Measurements from ENCODE around the gene SMPD3.

SMPD3 gene

DNA sequence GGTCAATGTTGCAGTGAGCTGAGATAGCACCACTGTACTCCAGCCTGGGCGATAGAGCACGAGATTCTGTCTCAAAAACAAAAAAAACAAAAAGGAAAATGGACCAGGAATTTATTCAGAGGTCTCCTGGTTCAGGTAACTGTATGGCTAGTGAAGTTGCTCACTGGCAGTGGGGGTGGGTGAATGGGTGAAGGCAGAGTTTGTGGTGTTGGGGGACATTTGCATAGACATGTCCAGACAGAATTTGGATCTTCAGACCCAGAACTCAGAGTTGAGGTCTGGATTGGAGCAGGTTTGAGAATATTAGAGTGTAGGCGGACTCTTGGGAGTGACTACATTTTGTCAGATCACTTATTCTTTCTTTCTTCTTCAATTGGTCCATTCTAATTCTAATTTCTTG, 55.0 kb downstream of the SMPD3 start:
- no peak overlapping the region for H2AFZ ChIP-seq (ENCODE audit: low read length, unreplicated experiment)
- H3K4me3 ChIP-seq (ENCODE audit: low read depth, low read length): no peak overlapping the region
- H3K27me3 ChIP-seq (ENCODE audit: insufficient read depth, low read length): no peaks in the 10 kb centered on the region
- H3K36me3 ChIP-seq (ENCODE audit: insufficient read depth, low read length): no peaks in the 10 kb centered on the region
- no peak overlapping the region for H3K27ac ChIP-seq (ENCODE audit: low read depth, low read length)
- no peaks in the 10 kb centered on the region for H3K79me2 ChIP-seq (ENCODE audit: control insufficient read depth, insufficient read depth, low read length, unreplicated experiment)
- no peaks in the 10 kb centered on the region for H3K4me1 ChIP-seq (ENCODE audit: control insufficient read depth, insufficient read depth, low read length, unreplicated experiment)

DNA sequence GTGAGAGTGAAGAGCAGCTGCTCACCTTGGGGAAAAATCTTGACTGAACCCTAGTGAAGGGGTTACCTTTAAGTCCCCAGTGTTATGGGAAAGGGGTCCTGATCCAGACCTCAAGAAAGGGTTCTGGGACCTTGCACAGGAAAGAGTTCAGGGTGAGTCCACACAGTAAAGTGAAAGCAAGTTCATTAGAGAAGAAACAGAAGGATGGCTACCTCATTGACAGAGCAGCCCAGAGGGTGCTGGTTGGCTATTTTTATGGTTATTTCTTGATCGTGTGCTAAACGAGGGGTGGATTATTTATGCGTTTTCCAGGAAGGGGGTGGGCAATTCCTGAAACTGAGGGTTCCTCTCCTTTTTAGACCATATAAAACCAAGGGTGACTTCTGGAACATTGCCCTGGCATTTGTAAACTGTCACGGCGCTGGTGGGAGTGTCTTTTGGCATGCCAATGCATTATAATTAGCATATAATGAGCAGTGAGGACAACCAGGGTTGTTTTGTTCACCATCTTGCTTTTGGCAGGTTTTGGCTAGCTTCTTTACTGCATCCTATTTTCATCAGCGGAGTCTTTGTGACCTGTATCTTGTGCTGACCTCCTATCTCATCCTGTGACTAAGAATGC, 58.4 kb downstream of the SMPD3 start:
- no peaks in the 10 kb centered on the region for H3K4me1 ChIP-seq (ENCODE audit: control insufficient read depth, insufficient read depth, low read length, unreplicated experiment)
- H3K27ac ChIP-seq (ENCODE audit: low read depth, low read length): no peak overlapping the region
- peaks cover 4% of the 10 kb centered on the region; the same call in 1 of the 2 replicates for H3K27me3 ChIP-seq (ENCODE audit: insufficient read depth, low read length)
- no peak overlapping the region for H3K4me3 ChIP-seq (ENCODE audit: low read depth, low read length)
- H3K79me2 ChIP-seq (ENCODE audit: control insufficient read depth, insufficient read depth, low read length, unreplicated experiment): no peaks in the 10 kb centered on the region
- H3K36me3 ChIP-seq (ENCODE audit: insufficient read depth, low read length): no peaks in the 10 kb centered on the region
- no peak overlapping the region for H2AFZ ChIP-seq (ENCODE audit: low read length, unreplicated experiment)

DNA sequence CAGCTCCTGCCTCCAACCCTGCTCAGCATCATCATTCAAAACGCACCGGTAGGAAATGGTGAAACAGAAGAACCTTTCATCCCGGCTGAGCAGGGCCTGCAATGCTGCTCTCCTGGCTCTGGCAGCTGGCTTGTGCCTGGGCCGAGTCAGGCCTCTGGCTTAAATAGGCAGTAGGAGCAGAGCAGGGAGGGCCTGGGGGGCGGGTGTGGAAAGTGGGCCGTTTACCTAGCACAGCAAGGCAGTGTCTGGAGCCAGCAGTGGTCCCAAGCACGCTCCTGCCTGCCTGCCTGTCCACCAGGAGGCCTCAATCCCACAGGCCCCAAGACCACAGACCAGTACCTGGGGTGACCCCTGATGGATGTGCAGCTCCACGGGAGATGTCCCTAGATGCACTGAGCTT, 59.3 kb downstream of the SMPD3 start:
- Histone ChIP-seq H3K4me3 (ENCODE audit: low read depth, low read length) (no peak overlapping the region), H3K4me1 (ENCODE audit: control insufficient read depth, insufficient read depth, low read length, unreplicated experiment) (no peaks in the 10 kb centered on the region), H3K27me3 (ENCODE audit: insufficient read depth, low read length) (peaks cover 4% of the 10 kb centered on the region; the same call in 1 of the 2 replicates), H3K27ac (ENCODE audit: low read depth, low read length) (no peak overlapping the region), H3K79me2 (ENCODE audit: control insufficient read depth, insufficient read depth, low read length, unreplicated experiment) (no peaks in the 10 kb centered on the region), H3K36me3 (ENCODE audit: insufficient read depth, low read length) (no peaks in the 10 kb centered on the region), H2AFZ (ENCODE audit: low read length, unreplicated experiment) (no peak overlapping the region)

DNA sequence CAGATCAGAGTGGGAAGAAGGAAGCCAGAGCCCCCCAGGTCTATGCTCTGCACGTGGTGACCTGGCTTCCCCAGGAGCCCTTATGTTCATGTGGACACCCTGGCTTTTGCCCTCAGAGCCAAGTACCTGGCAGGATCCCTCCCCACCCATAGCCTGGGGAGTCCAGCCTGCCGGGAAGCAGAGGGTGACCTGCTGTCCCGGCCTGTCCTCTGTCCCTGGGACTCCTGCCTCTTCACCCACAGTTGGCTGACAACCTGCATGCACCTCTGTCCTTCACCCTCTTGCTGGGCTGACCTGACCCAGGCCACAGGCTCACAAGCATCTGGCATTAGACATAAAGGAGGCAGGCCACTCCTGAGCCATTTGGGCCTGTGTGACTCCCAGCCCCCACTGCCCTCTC, 60.2 kb downstream of the SMPD3 start:
- no peak overlapping the region for H3K4me3 ChIP-seq (ENCODE audit: low read depth, low read length)
- peaks cover 4% of the 10 kb centered on the region; the same call in 1 of the 2 replicates for H3K27me3 ChIP-seq (ENCODE audit: insufficient read depth, low read length)
- no peak overlapping the region for H2AFZ ChIP-seq (ENCODE audit: low read length, unreplicated experiment)
- H3K4me1 ChIP-seq (ENCODE audit: control insufficient read depth, insufficient read depth, low read length, unreplicated experiment): no peaks in the 10 kb centered on the region
- no peaks in the 10 kb centered on the region for H3K79me2 ChIP-seq (ENCODE audit: control insufficient read depth, insufficient read depth, low read length, unreplicated experiment)
- no peaks in the 10 kb centered on the region for H3K36me3 ChIP-seq (ENCODE audit: insufficient read depth, low read length)
- no peak overlapping the region for H3K27ac ChIP-seq (ENCODE audit: low read depth, low read length)

- no peak overlapping the region for H3K4me3 ChIP-seq (ENCODE audit: low read depth, low read length)
- no peak overlapping the region for H3K27ac ChIP-seq (ENCODE audit: low read depth, low read length)
- H2AFZ ChIP-seq (ENCODE audit: low read length, unreplicated experiment): no peak overlapping the region
- no peaks in the 10 kb centered on the region for H3K79me2 ChIP-seq (ENCODE audit: control insufficient read depth, insufficient read depth, low read length, unreplicated experiment)
- no peaks in the 10 kb centered on the region for H3K4me1 ChIP-seq (ENCODE audit: control insufficient read depth, insufficient read depth, low read length, unreplicated experiment)
- H3K27me3 ChIP-seq (ENCODE audit: insufficient read depth, low read length): peaks cover 4% of the 10 kb centered on the region; the same call in 1 of the 2 replicates
- H3K36me3 ChIP-seq (ENCODE audit: insufficient read depth, low read length): no peaks in the 10 kb centered on the region
Measured at GRCh38 chr16:68387301-68387700, 61.0 kb downstream of the SMPD3 start.

- Histone ChIP-seq H3K27me3 (ENCODE audit: insufficient read depth, low read length) (peaks cover 4% of the 10 kb centered on the region; the same call in 1 of the 2 replicates), H3K79me2 (ENCODE audit: control insufficient read depth, insufficient read depth, low read length, unreplicated experiment) (no peaks in the 10 kb centered on the region), H3K27ac (ENCODE audit: low read depth, low read length) (no peak overlapping the region), H2AFZ (ENCODE audit: low read length, unreplicated experiment) (no peak overlapping the region), H3K36me3 (ENCODE audit: insufficient read depth, low read length) (no peaks in the 10 kb centered on the region), H3K4me3 (ENCODE audit: low read depth, low read length) (no peak overlapping the region), H3K4me1 (ENCODE audit: control insufficient read depth, insufficient read depth, low read length, unreplicated experiment) (no peaks in the 10 kb centered on the region)
Measured at GRCh38 chr16:68386628-68387027, 61.7 kb downstream of the SMPD3 start.

- Histone ChIP-seq H3K4me3 (ENCODE audit: low read depth, low read length) (no peak overlapping the region), H3K79me2 (ENCODE audit: control insufficient read depth, insufficient read depth, low read length, unreplicated experiment) (no peaks in the 10 kb centered on the region), H2AFZ (ENCODE audit: low read length, unreplicated experiment) (no peak overlapping the region), H3K27me3 (ENCODE audit: insufficient read depth, low read length) (peaks cover 4% of the 10 kb centered on the region; the same call in 1 of the 2 replicates), H3K27ac (ENCODE audit: low read depth, low read length) (no peak overlapping the region), H3K36me3 (ENCODE audit: insufficient read depth, low read length) (no peaks in the 10 kb centered on the region), H3K4me1 (ENCODE audit: control insufficient read depth, insufficient read depth, low read length, unreplicated experiment) (no peaks in the 10 kb centered on the region)
Measured at GRCh38 chr16:68385371-68385770, 62.9 kb downstream of the SMPD3 start.

- Histone ChIP-seq H3K27me3 (ENCODE audit: insufficient read depth, low read length) (peaks cover 4% of the 10 kb centered on the region; the same call in 1 of the 2 replicates), H3K4me1 (ENCODE audit: control insufficient read depth, insufficient read depth, low read length, unreplicated experiment) (no peaks in the 10 kb centered on the region), H3K79me2 (ENCODE audit: control insufficient read depth, insufficient read depth, low read length, unreplicated experiment) (no peaks in the 10 kb centered on the region), H3K27ac (ENCODE audit: low read depth, low read length) (no peak overlapping the region), H2AFZ (ENCODE audit: low read length, unreplicated experiment) (no peak overlapping the region), H3K36me3 (ENCODE audit: insufficient read depth, low read length) (no peaks in the 10 kb centered on the region), H3K4me3 (ENCODE audit: low read depth, low read length) (no peak overlapping the region)
Measured at GRCh38 chr16:68384288-68385161, 63.8 kb downstream of the SMPD3 start.

- H3K79me2 ChIP-seq (ENCODE audit: control insufficient read depth, insufficient read depth, low read length, unreplicated experiment): no peaks in the 10 kb centered on the region
- no peaks in the 10 kb centered on the region for H3K4me1 ChIP-seq (ENCODE audit: control insufficient read depth, insufficient read depth, low read length, unreplicated experiment)
- H2AFZ ChIP-seq (ENCODE audit: low read length, unreplicated experiment): no peak overlapping the region
- H3K4me3 ChIP-seq (ENCODE audit: low read depth, low read length): no peak overlapping the region
- no peak overlapping the region for H3K27ac ChIP-seq (ENCODE audit: low read depth, low read length)
- no peaks in the 10 kb centered on the region for H3K36me3 ChIP-seq (ENCODE audit: insufficient read depth, low read length)
- H3K27me3 ChIP-seq (ENCODE audit: insufficient read depth, low read length): peaks cover 4% of the 10 kb centered on the region; the same call in 1 of the 2 replicates
Measured at GRCh38 chr16:68383858-68384257, 64.5 kb downstream of the SMPD3 start.

DNA sequence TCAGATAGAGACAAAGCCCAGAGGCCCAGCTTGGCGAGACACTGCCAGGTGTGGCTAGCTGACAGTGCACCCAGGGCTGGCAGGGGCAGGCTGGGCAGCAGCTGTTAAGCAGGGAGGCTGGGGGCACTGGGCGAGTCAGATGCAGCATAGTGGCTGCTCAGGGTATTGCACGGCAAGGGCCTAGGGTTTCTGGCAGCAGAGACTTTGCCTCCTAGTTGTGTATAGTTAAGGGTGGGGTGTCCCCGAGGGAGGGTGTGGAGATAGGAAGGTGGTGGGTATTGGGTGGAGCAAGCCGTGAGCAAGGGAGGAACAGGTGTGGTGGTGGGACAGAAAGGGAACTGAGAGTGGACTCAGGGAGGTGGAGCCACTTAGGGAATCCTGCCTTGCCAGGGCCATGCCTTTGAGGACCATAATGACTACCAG, 66.0 kb downstream of the SMPD3 start:
- H2AFZ ChIP-seq (ENCODE audit: low read length, unreplicated experiment): no peak overlapping the region
- H3K27ac ChIP-seq (ENCODE audit: low read depth, low read length): no peak overlapping the region
- H3K4me3 ChIP-seq (ENCODE audit: low read depth, low read length): no peak overlapping the region
- H3K36me3 ChIP-seq (ENCODE audit: insufficient read depth, low read length): no peaks in the 10 kb centered on the region
- no peaks in the 10 kb centered on the region for H3K79me2 ChIP-seq (ENCODE audit: control insufficient read depth, insufficient read depth, low read length, unreplicated experiment)
- no peaks in the 10 kb centered on the region for H3K4me1 ChIP-seq (ENCODE audit: control insufficient read depth, insufficient read depth, low read length, unreplicated experiment)
- H3K27me3 ChIP-seq (ENCODE audit: insufficient read depth, low read length): peaks cover 4% of the 10 kb centered on the region; the same call in 1 of the 2 replicates

DNA sequence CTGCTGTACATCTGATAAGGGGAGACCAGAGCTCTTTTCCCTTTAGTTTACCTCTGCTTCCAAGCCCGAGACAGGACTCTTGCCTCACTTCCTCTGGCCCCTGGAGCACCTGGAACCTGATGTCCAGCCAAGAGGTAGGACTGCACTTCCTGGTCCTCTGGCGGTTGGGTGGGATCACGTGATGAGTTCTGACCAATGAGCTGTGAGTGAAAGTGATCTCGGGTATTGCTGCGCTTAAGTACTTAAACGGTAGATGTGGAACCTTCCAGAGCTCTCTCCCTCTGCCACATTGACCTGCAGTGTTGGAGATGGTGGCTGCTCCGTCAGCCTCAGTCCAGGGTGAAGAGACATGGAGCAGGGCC, 67.0 kb downstream of the SMPD3 start:
- Histone ChIP-seq H3K27me3 (ENCODE audit: insufficient read depth, low read length) (peaks cover 4% of the 10 kb centered on the region; the same call in 1 of the 2 replicates), H3K4me3 (ENCODE audit: low read depth, low read length) (no peak overlapping the region), H2AFZ (ENCODE audit: low read length, unreplicated experiment) (no peak overlapping the region), H3K27ac (ENCODE audit: low read depth, low read length) (no peak overlapping the region), H3K36me3 (ENCODE audit: insufficient read depth, low read length) (no peaks in the 10 kb centered on the region), H3K4me1 (ENCODE audit: control insufficient read depth, insufficient read depth, low read length, unreplicated experiment) (no peaks in the 10 kb centered on the region), H3K79me2 (ENCODE audit: control insufficient read depth, insufficient read depth, low read length, unreplicated experiment) (no peaks in the 10 kb centered on the region)

All from ACC112 (cell line).